Thoracic aorta (tissue), 2 donors: ENCODE results near the gene CARD16. TPM values are rescaled to one million over a fixed set of nuclear protein-coding genes. Genes with fewer than 3 reads are reported as not detected.
"Not testable (repeated sequence)": the region's sequence is repeated elsewhere in the genome, so short reads cannot be mapped to it uniquely, and the experiment has no call there.

Experiments
- ATAC-seq: fragments of 150-250 bp; one replicate; pipeline ENCODE4 v1.8.0; 2017; ENCODE audit warnings: low read depth; ENCODE audit not compliant: insufficient number of reproducible peaks, low FRiP score
- DNase-seq: peaks from one replicate; pipeline ENCODE4 v3.0.0-alpha.2; 2020; ENCODE audit warnings: low spot score
- H3K27ac ChIP-seq, 2 donors: fragments of 200-600 bp; sonication (generic); 1 replicate in 1 of 2; 2 replicates in 1 of 2; pipeline ENCODE4 v1.5.1; 2016; ENCODE audit warnings: mild to moderate bottlenecking in 2 of 2, moderate library complexity in 2 of 2
- H3K27me3 ChIP-seq: fragments of 200-600 bp; sonication (generic); replicated peaks from 2 replicates; pipeline ENCODE4 v1.6.0; 2016; ENCODE audit warnings: mild to moderate bottlenecking; ENCODE audit not compliant: insufficient read depth
- H3K36me3 ChIP-seq: fragments of 200-600 bp; sonication (generic); one replicate; pipeline ENCODE4 v1.5.1; 2016
- H3K4me1 ChIP-seq, 2 donors: fragments of 200-600 bp; sonication (generic); 1 replicate in 1 of 2; 2 replicates in 1 of 2; pipeline versions ENCODE4 v1.5.1 to v1.6.0; 2016; ENCODE audit warnings: low read depth in 2 of 2, mild to moderate bottlenecking in 1 of 2; ENCODE audit not compliant: control insufficient read depth in 1 of 2
- H3K4me3 ChIP-seq: fragments of 200-600 bp; sonication (generic); 2 replicates; pipeline ENCODE4 v1.5.1; 2016; ENCODE audit warnings: mild to moderate bottlenecking
- H3K9me3 ChIP-seq: fragments of 200-600 bp; sonication (generic); 2 replicates; pipeline ENCODE4 v1.5.1; 2016
- total RNA-seq, 2 donors: library from RNA; depleted of rRNA; stranded (reverse); fragments of >200 nt; gene quantifications; one replicate each; pipeline versions ENCODE4 v1.1.0 to v1.2.3, GENCODE V29; 2016
- TF ChIP-seq, protein P1 (sequence below): fragments of 200-600 bp; sonication (generic); IDR thresholded peaks from one replicate; pipeline ENCODE4 v1.5.1; 2019; ENCODE audit warnings: antibody characterized with exemption

Gene CARD16
- total RNA-seq, 2 donors from 2014 or later, result 0.81 to 13.5 TPM

DNA sequence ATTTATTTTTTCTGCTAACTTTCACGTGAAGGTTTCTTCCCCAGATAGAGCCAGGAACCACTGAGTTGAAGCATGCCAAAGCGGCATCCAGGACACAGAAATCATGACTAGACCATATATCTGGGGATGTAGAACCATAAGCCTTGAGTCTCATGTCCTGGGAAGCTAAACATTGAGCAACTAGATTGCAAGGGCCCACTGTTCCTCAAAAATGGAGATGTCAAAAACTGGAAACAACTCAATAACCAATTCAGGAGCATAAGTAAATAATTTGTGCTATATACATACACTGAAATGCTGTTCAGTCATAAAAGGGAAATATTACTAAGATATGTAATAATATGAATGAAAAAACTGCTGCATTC is 29.0 kb upstream of the CARD16 start:
- H3K4me3 ChIP-seq, result no peak overlapping the region
- H3K36me3 ChIP-seq, result no peaks in the 10 kb centered on the region
- H3K9me3 ChIP-seq, result no peaks in the 10 kb centered on the region
- no peak overlapping the region for H3K27ac ChIP-seq
- no peak for DNase-seq
- H3K27me3 ChIP-seq, result no peaks in the 10 kb centered on the region
- TF ChIP-seq, protein P1, sequence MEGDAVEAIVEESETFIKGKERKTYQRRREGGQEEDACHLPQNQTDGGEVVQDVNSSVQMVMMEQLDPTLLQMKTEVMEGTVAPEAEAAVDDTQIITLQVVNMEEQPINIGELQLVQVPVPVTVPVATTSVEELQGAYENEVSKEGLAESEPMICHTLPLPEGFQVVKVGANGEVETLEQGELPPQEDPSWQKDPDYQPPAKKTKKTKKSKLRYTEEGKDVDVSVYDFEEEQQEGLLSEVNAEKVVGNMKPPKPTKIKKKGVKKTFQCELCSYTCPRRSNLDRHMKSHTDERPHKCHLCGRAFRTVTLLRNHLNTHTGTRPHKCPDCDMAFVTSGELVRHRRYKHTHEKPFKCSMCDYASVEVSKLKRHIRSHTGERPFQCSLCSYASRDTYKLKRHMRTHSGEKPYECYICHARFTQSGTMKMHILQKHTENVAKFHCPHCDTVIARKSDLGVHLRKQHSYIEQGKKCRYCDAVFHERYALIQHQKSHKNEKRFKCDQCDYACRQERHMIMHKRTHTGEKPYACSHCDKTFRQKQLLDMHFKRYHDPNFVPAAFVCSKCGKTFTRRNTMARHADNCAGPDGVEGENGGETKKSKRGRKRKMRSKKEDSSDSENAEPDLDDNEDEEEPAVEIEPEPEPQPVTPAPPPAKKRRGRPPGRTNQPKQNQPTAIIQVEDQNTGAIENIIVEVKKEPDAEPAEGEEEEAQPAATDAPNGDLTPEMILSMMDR, result no peak
- no peaks in the 10 kb centered on the region for H3K4me1 ChIP-seq
- ATAC-seq, result no peak

DNA sequence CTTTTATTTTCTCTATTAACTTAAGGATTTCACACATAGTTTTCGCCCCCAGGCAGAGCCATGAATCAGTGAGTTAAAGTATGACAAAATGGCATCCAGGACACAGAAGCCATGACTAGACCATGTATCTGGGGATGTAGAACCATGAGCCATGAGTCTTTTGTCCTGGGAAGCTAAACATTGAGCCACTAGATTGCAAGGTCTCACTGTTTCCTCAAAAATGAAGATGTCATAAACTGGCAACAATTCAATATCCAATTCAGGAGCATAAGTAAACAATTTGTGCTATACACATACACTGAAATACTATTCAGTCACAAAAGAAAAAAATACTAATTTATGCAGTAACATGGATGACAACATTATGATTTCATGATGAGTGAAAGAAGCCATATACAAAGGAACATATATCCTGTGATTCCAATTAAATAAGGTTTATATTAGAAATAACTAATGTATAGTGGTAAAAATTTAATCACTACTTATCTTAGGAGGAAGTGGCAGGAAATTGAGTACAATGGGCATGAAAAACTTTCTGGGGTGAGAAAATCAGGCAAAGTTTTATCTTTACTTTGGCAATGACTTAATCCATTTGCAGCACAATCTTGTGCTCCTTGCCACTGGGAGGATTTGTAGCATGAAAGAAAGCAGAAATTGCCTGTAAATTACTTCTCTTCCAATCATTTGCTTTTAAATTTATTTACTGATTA is 28.5 kb upstream of the CARD16 start:
- no peaks in the 10 kb centered on the region for H3K9me3 ChIP-seq
- no peak overlapping the region for H3K4me3 ChIP-seq
- H3K27me3 ChIP-seq, result no peaks in the 10 kb centered on the region
- DNase-seq (no peak), ATAC-seq (no peak)
- H3K36me3 ChIP-seq, result no peaks in the 10 kb centered on the region
- H3K27ac ChIP-seq, result no peak overlapping the region
- TF ChIP-seq, protein P1, result no peak
- H3K4me1 ChIP-seq, result no peaks in the 10 kb centered on the region

DNA sequence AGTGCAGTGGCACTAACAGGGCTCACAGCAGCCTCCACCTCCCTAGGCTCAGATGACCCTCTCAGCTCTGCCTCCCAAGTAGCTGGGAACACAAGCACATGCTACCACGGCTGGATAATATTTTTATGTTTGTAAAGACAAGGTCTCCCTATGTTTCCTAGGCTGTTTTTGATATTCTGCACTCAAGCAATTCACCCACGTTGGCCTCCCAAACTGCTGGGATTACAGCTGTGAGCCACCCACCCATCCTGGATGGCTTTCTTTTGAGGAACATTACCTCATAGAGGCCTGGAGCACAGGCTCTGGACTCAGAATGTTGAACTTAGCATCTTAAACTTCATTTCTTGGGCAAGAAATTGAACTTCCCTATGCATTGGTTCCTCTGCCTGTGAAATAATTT is 26.9 kb upstream of the CARD16 start:
- H3K4me1 ChIP-seq, DNase-seq, H3K36me3 ChIP-seq, ATAC-seq, H3K27me3 ChIP-seq, H3K9me3 ChIP-seq, H3K4me3 ChIP-seq, H3K27ac ChIP-seq: not testable (repeated sequence)

DNA sequence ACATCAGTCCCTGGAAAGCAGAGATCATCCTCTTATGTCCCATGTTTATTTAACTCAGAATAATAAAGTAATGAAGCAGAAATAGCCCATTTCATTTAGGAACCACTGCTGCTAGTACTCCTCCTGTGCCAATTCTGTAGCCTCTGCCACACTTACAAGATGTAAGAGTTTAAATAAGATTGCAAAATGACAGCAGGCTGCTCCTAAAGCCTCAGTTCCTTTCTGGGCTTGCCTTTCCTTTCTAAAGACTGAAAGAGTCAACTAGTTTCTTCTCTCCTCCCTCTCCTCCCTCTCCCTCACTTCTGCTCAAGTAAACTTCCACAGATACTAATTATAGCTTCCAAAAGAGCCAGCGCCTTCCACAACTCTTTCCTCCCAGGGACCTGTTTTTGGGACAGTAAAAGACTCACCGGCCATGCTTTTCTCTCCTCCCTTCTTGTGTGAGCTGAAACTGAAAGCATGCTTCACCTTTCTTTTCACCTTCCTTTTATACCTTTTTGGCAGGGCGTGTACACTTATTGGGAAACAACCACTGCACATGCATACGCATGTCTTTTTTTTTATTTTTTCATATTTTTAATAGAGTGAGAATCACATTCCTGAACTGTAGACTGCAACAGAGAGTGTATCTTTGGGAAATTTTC is 26.1 kb upstream of the CARD16 start:
- Histone ChIP-seq H3K4me3 (no peak overlapping the region), H3K4me1 (no peaks in the 10 kb centered on the region), H3K36me3 (no peaks in the 10 kb centered on the region), H3K27ac (no peak overlapping the region), H3K27me3 (no peaks in the 10 kb centered on the region), H3K9me3 (no peaks in the 10 kb centered on the region)
- TF ChIP-seq, protein P1, result no peak
- DNase-seq (no peak), ATAC-seq (no peak)

DNA sequence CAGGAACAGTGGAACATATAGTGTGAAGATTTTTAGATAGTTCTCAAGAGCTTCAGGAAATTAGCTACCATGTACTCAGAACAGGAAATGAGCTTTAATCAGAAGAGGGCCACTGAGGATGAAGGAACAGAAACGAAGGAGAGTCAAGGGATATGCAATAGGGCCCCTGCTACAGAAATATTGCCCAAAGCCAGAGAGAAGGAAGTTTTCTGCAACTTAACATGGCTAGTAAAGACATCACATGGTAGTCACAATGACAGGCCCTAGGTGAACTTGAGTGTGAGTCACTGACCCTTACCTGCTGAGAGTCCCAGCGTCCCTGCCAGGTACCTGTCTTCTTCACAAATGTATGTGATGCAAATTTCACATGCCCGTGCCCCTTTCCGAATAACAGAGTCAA is 25.2 kb upstream of the CARD16 start:
- H3K9me3 ChIP-seq, result no peaks in the 10 kb centered on the region
- no peak for ATAC-seq
- H3K36me3 ChIP-seq, result no peaks in the 10 kb centered on the region
- TF ChIP-seq, protein P1, result no peak
- no peaks in the 10 kb centered on the region for H3K4me1 ChIP-seq
- H3K4me3 ChIP-seq, result no peak overlapping the region
- H3K27ac ChIP-seq, result no peak overlapping the region
- no peaks in the 10 kb centered on the region for H3K27me3 ChIP-seq
- DNase-seq, result no peak

DNA sequence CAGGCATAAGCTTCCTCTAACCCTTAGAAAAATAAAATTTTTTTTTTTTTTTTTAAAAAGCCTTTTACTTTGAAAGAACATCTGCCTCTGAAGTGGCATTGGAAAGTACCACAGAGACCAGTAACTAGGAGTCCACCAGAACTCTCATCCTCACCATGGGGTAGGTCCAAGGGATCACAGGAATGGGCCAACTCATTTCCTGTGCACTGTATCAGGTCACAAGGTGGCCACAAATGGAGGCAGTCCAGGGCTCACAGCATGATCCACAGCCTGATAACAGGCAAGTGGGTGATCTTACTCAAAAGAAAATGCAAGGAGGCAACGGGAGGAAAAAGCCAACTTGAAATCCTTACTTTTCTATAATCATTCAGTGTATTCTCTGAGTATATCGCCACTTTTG is 24.6 kb upstream of the CARD16 start:
- H3K4me3 ChIP-seq, H3K4me1 ChIP-seq, DNase-seq, H3K27me3 ChIP-seq, ATAC-seq, H3K9me3 ChIP-seq, H3K36me3 ChIP-seq, H3K27ac ChIP-seq: not testable (repeated sequence)

DNA sequence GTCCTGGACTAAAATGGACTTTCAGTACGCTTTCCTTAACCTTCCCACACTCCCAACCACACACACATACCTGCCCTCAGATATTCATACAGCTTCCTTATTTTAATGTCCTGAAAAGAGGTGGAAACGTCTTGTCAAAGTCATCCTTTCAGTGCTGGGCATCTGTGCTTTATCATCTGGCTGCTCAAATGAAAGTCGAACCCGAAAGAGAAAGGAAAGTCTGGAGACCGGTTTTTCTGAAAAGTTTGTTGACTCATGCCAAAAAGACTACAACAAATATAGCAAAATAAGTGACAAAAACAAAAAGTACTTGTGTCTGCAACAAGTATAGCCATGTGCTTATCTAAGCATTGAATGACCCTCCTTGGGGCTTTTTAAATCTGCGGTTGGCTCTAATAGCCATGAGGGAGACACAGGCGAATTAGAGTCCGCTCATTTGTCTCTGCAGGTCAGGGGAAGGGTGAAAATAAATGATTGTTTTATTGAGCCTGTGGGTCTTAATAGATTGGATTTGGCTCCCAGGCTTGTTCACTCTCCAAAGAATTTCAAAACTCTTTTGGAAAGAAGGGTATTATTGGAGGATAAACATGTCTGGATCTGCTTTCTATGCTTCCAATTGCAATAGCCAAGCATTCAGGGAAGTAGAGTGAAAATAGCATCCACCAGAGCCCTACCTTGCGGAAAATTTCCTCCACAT is 18.3 kb upstream of the CARD16 start:
- ATAC-seq, H3K9me3 ChIP-seq, H3K27me3 ChIP-seq, H3K27ac ChIP-seq, DNase-seq, H3K4me1 ChIP-seq, H3K4me3 ChIP-seq, H3K36me3 ChIP-seq: not testable (repeated sequence)
